HG03521 (cell line): ENCODE measurements around the gene CDH19.
"Not testable (repeated sequence)": the region's sequence is repeated elsewhere in the genome, so short reads cannot be mapped to it uniquely, and the experiment has no call there.

Source experiments
- ATAC-seq: cut with Tn5 transposase; IDR thresholded peaks from one replicate; pipeline ENCODE4 v1.9.1; 2021; ENCODE audit warnings: mild to moderate bottlenecking, moderate library complexity; ENCODE audit not compliant: unreplicated experiment

Gene CDH19

DNA sequence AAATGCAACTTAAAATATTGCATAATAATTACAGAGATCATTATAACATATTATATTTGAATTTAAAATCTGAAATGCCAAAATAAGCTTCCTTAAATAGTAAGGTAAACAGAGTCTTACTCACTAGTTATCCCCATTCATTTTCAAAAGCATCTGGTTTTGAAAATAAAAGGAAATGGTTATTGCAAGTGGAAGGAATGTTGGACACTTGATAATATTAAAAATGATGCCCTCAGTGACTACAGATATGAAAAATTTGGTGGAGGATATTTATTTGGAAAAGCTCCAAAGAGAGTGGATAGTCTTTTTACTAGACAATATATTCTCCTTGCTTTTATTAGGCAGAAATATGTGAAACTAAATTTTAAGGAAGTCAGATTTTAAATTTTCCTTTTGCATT lies 39.7 kb downstream of the CDH19 start:
- ATAC-seq: no peak

DNA sequence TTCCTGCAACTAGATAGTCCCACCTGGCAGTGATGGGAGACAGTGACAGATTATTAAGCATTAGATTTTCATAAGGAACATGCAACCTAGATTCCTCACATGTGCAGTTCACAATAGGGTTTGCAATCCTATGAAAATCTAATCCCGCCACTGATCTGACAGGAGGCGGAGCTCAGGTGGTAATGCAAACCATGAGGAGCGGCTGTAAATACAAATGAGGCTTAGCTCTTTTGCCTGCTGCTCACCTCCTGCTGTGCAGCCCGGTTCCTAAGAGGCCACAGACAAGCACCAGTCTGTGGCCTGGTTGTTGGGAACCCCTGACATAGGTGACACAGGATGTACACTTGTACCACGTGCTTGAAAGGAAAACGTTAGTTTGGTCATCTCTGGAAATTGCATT lies 41.6 kb downstream of the CDH19 start:
- no peak for ATAC-seq

DNA sequence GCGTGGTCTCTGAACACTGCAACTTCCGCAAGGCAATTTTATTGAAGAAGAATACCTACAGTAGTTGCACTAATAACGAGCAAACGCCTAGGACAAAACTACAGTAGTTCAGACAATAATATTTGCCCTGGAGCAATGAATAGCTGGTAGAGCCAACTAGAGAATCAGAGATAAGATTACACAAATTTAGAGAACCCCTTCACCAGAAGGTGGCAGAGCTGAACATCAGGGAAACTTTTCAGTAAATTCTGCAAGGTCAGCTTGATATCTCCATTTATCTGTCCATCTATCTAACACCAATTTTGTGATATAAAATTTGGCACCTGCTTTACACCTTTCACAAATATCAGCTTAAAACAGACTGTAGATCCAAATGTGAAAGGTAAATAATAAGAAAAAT lies 43.8 kb downstream of the CDH19 start:
- ATAC-seq: no peak

DNA sequence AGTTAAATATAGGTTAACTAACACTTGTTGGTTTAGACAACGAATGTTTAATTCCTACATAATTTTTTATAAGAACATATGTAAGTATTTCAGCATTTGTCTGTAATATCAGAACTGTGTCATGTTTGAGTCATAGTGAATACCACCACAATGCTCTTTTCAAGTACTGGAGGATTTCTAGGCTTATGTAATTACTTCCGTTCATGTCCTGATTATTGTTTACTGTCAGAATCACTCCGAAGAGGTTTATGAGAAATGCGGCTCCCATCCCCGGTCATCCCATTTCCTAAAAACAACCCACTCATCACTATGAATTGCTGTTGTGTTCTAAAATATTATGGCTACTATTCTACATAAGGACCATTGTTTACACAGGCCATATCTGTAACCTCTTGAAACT lies 45.1 kb downstream of the CDH19 start:
- ATAC-seq: no peak

DNA sequence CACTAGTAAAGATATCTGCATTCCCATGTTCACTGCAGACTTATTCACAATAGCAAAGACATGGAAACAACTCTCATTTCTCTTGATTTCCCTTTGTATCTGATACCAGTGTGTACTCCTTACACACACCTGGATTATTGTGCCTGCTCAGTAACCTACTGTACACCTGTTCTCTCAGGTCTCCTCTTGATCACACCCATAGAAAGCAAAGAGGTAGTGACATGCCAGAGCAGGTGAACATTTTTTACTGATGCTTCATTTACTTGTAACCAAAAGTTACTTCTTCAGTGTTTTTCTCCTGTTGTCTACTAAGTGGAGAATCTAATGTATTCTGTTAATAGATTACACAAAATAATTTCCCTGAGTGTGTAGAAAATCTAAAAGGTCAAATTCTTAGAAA lies 46.8 kb downstream of the CDH19 start:
- ATAC-seq: no peak

DNA sequence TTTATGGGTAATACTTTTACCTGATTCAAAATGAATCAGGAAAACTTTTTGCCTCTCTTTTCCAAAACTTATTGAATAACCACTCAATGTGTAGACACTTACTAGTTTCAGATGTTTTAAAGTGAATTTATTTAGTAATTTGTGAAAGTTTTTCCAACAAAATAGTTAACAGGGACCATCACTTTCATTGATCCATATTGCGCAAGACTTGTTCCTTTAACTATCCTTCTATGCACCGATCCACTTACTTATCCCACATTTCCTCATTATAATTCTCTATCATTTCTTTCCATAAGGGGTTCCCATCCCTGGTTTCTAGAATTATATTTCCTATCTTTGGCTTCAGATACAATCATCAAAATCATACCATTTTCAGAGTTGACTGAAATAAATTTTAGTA lies 48.3 kb downstream of the CDH19 start:
- ATAC-seq: no peak

DNA sequence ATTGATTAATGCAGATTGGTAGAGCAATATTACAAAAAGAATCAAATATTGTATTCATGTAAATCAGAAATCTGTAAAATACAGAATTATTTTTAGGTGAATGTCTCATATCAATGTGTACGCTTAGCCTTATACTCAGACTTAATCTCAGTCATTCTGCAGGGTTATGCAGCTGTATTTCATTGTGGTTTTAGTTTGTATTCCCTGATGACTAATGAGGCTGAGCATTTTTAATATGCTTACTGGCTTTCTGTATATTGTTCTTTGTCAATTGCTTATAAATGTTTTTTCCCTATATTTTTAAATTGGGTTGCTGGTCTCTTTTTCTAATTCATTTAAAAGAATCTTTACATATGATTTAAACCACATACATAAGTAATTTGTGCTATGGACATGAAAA lies 50.1 kb downstream of the CDH19 start:
- ATAC-seq: no peak

DNA sequence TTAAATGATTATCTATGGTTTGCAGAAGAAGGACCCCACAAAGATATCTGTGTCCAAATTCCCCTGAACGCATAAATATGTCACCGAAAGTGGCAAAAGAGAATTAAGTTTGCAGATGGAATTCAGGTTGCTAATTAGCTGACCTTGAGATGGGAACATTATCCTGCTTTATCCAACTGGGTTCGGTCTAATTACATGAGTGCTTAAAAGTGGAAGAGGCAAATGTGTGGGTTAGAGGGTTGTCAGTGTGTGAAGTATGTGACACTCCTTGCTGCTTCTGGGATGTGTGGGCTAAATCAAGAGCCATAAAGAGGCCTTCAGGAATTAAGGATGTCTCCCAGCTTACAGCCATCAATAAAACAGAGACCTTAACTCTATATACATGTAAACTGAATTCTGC lies 53.5 kb downstream of the CDH19 start:
- no peak for ATAC-seq

DNA sequence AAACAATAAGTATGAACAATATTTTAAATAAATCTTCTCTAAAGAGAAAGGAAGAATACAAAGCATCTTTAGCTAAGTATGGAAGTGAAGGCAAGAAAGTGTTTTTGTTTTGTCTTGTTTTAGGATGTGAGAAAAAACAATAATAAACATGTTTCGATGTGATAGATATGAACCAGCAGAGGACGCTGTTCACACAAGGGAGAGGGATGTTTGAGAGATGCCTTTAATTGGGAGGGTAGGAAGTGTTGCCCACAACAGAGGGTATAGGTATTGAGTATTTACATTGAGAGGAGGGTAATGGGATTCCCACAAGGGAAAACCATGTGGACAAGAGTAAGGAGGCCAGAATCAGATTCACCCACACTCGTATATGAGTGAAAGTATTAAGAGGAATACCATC lies 55.1 kb downstream of the CDH19 start:
- no peak for ATAC-seq

DNA sequence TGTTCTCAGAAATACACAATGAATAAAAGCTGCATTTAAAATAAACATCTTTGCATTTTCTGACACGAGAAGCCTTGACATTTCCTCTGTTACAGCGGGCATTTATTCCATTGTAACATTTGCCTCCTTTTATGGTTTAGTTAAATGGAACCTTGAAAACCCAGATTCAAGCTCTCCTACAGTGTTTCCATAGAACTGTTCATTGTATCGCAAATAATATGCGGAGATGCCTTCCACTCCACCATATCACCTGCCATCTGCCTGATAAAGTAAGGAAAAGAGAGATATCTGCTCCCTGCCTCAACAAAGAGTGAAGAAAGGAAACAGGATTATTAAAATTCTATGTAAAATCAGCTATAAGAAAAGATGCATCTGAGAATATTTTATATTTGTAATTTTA lies 69.8 kb downstream of the CDH19 start:
- ATAC-seq: no peak

DNA sequence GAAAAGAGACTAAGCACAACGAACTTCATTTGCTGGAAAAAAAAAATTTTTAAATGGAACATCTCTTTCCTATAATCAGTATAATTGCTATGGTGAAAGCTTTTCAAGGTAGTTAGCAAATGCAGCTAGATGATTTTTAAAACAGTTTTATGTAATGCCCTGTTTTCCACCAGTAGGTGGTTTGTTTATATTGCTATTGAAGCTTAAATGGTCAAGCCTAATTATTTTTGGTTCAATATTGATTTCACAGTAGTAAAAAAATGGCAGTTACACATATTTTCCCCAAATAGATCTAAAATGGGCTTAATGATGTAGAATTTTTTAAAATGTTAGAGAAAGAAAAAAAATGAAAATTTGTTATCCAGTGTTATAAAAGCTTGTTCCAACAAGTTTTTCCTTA lies 70.2 kb downstream of the CDH19 start:
- no peak for ATAC-seq

DNA sequence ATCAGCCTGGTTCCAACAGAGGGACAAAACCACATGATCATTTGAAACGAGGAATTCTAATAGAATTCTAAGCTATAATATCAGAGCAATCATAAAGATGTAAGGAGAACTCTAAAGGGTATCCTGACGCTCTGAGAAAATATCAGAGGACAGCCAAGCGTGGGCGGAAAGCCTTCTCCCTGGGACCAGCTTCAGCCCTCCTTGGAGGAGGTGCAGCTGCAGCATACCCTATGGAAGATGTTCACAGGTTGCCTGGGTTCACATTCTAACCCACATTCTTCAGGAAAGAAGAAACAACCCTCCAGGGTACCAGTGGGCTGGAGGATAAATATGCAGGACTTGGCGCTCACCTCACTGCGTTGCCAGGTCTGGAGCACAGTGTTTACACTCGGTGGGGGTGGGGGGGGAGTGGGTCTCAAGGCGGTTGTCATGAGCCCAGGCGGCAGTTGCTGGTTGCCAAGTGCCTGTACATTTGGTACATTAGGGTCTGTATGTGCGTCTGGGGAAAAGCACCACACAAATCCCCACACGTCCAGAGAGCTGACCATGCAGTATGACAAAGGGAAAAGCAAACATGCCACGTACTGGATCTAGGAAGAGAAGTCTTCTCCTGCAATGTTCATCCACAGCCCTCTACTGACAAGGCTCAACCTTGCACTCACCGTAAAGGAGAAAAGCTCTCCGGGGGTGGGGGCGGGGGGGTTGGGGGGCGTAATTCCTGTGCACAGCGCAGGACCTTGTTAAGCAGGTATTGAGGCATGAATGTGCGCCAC lies 80.5 kb downstream of the CDH19 start:
- no peak for ATAC-seq

DNA sequence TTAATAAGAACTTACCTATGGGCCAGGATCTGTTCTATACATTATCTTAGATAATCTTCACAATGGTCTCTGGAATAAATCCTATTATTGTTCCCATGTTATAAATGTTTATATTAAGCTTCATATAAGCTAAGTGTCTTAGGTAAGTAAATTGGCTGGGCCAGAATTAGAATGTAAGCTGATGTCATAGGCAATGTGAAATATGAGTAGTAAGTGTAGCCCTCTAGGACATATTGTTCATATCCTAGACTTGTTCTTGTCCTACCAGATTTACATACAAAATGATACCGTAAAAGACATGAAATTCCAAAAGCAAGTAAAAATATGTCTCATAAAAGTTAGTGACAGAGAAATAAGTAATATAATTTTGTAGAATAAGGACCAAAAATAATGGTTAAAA lies 89.9 kb downstream of the CDH19 start:
- no peak for ATAC-seq

DNA sequence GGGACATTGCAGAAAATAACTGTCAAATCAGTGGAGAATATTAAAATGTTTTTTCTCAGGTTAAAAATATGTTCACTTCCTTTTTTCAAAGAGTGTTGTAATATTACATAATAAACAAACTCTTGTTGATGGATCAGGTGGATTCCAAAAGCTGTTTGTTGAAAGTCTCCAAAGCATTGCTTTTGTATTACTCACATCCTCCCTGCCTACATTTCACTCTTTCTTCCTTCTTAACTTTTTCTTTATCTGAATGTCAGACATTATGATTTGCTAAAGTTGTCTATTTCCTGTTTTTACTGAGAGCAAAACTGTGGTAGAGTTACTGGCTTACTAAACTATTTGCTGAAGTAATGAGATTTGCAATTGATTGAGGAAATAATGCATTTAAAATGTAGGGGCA lies 92.1 kb downstream of the CDH19 start:
- no peak for ATAC-seq

DNA sequence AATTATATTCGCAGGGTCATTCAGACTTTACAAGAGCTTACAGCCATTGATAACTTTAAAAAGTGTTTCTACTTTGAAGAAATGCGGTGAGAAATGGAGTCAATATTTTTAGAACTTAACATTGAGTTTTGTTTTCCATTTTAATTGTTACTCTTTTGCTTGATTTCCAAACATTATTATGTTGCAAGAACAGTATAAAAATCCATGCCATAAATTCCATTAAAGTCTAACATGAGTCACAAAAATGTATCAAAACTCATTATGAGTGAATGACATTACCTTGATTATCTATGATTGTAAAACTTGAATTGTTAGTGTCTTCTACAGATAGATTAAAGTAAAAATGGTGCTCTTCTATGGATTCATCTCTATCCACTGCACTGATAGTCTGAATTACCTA lies 92.6 kb downstream of the CDH19 start:
- no peak for ATAC-seq

DNA sequence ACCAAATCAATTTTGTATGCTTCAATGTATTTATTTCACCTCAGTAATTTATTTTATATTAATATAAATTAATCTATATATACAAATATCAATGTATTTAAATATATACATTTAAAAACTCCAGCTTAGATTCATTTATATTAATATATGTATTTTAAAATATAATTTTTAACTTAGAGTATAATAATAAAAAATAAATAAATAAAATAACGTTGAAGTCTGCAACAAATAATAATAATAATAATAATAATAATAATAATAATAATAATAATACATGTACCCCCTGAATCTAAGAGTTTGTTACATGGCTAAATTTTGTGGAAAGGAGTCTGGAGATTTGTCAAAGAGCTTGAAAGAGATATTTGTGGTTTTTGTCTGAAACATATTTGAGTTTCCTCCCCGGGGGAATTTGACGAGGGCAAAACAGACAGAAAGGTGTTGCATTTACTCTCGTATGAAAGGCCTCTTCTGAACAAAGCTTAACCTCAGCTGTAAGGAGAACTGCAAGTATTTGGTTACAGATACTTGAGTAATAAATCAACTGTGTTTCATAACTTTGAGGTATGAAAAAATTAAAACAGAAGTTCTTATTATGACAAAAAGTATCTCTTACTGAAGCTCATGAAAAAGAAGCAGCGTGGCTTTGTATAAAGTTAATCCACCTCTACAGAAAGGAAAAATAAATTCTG lies 93.4 kb downstream of the CDH19 start:
- ATAC-seq: no peak

DNA sequence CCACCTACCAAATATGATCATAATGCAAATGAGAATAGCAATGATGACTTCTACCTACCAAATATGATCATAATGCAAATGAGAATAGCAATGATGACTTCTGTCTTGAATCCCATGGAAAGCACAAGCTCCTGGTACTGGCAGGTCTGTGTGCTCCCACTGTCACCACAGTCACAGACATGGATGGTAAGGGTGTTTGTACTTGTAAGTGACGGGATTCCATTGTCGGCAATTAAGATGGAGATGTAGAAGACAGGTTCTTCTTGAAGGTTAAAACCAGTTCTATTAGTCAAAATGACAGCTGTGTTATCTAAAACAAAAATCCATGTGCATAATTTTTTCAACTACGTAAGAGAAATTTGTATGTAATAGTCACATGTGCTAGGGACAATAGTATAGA lies 95.0 kb downstream of the CDH19 start:
- ATAC-seq: no peak

DNA sequence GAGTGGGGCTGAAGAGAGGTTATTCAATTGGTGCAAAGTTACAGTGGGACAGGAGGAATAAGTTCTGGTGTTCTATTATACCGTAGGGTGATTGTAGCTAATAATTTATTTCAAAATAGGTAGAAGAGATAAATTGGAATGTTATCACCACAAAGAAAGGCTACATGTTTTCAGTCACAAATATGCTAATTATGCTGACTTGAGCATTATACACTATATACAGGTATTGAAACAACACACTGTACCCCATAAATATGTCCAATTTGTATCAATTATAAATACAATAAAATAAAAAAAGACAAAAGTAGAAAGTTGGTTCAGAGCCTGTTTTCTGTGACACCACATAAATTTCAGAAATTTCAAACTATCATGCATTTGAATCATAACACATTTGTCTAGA lies 97.7 kb downstream of the CDH19 start:
- ATAC-seq: no peak

DNA sequence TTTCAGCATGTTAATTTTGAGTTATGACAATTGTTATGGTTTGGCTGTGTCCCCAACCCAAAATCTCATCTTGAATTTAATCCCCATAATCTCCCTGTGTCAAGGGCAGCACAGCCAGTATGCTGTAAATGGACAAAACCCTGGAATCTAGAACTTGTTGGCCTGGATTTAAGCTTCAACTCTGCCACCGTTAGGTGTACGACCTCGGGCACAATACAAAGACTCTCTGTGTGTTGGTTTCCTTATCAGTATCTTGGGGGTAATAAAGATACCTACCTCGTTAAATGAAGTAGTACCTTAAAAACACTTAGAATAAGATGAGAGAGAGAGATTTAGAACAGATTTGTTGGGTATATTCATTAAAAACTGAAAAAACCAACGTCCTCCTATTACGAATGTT lies 106.5 kb downstream of the CDH19 start:
- no peak for ATAC-seq

DNA sequence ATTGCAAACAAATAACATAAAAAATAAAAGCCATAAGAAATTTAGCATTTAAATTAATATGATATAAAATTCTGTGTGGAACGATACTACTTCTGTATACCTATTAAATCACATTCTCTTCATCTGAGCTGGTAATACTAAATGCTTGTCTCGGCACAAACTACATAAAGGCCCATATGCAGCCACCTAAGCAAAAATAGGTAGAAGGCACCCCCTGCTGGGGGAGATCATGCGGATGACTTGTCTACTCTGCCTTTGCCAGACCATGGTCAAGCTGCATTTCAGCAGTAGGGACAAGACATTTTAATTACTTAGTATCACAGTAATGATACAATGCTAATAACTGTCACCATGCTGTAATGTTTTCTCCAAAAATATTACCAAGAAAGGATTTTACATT lies 108.0 kb downstream of the CDH19 start:
- no peak for ATAC-seq

DNA sequence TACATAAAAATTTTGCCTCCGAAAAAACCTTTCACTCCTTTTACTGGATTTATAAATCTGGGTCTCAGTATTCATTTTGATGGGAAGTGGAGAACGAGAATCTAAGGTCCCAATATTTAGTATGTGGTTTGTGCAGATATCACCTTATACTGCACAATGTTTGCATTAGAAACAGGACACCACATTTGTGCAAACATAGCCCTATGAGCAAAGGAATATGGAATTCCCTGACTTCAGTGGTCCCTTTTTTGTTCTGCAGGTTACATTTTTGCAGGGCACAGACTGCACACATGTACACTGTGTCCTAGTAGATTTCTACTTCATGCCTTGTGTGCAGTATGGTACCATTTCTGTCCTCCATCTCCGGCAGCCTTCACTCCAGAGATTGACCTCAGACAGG lies 130.0 kb downstream of the CDH19 start:
- no peak for ATAC-seq

DNA sequence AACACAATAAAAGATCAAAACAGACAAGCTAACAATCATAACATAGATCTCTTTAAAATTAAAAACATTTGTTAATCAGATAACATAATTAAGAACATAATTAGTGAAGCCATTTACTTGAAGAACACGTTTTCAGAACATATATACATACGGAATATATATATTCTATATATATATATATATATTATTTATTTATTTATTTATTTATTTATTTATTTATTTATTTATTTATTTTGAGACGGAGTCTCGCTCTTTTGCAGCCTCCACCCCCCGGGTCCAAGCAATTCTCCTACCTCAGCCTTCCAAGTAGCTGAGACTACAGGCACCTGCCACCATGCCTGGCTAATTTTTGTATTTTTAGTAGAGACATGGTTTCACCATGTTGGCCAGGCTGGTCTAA lies 137.7 kb downstream of the CDH19 start:
- ATAC-seq: not testable (repeated sequence)

DNA sequence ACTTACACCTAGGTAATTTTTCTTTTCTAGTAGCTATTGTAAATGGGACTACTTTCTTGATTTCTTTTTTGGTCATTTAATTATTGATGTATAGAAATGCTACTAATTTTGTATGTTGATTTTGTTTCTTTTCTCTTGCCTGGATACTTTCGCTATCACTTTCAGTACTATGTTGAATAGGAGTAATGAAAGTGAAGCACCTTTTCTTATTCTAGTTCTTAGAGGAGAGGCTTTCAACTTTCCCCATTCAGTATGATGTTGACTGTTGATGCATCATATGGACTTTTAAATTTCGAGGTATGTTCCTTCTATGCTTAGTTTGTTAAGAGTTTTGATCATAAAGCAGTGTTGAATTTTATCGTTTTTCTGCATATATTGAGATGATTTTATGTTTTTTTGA lies 142.5 kb downstream of the CDH19 start:
- ATAC-seq: no peak
